Smooth muscle cell (in vitro differentiated cells): ENCODE measurements around the gene RUNDC1. TPM values are rescaled to one million over a fixed set of nuclear protein-coding genes. Genes with fewer than 3 reads are reported as not detected.

Experiments used
- DNase-seq: peaks from one replicate; lab custom pipeline; 2025; ENCODE audit not compliant: unreplicated experiment; lab: John Stamatoyannopoulos, UW
- H2AFZ ChIP-seq: fragments of 200-600 bp; sonication (generic); 2 replicates; pipeline ENCODE4 v1.6.0; 2016; ENCODE audit warnings: antibody characterized with exemption, low read depth, mild to moderate bottlenecking
- H3F3A ChIP-seq: fragments of 200-600 bp; sonication (generic); 2 replicates; pipeline ENCODE4 v1.6.0; 2017; ENCODE audit warnings: antibody characterized with exemption, low read depth
- H3K27ac ChIP-seq: fragments of 200-600 bp; sonication (generic); 2 replicates; pipeline ENCODE4 v1.5.1; 2016; ENCODE audit warnings: low read depth, mild to moderate bottlenecking
- H3K27me3 ChIP-seq: fragments of 200-600 bp; sonication (generic); 2 replicates; pipeline ENCODE4 v1.6.1; 2016; ENCODE audit warnings: low read depth, mild to moderate bottlenecking
- H3K36me3 ChIP-seq: fragments of 200-600 bp; sonication (generic); 2 replicates; pipeline ENCODE4 v1.5.1; 2016; ENCODE audit warnings: low read depth
- H3K4me1 ChIP-seq: fragments of 200-600 bp; sonication (generic); 2 replicates; pipeline ENCODE4 v1.5.1; 2016; ENCODE audit warnings: low read depth
- H3K4me2 ChIP-seq: fragments of 200-600 bp; sonication (generic); 2 replicates; pipeline ENCODE4 v1.6.0; 2016; ENCODE audit warnings: mild to moderate bottlenecking
- H3K4me3 ChIP-seq: fragments of 200-600 bp; sonication (generic); 2 replicates; pipeline ENCODE4 v1.5.1; 2016; ENCODE audit warnings: mild to moderate bottlenecking
- H3K79me2 ChIP-seq: fragments of 200-600 bp; sonication (generic); 2 replicates; pipeline ENCODE4 v1.6.0; 2016; ENCODE audit warnings: low read depth, mild to moderate bottlenecking
- H3K9ac ChIP-seq: fragments of 200-600 bp; sonication (generic); 2 replicates; pipeline ENCODE4 v1.6.0; 2016; ENCODE audit warnings: low read depth
- H3K9me3 ChIP-seq: fragments of 200-600 bp; sonication (generic); replicated peaks from 2 replicates; pipeline ENCODE4 v1.5.1; 2016; ENCODE audit warnings: low read depth
- H4K20me1 ChIP-seq: fragments of 200-600 bp; sonication (generic); 2 replicates; pipeline ENCODE4 v1.6.0; 2016; ENCODE audit warnings: low read depth
- WGBS: methylation state at CpG from one replicate; pipeline ENCODE4 v1.1.7; 2016; ENCODE audit warnings: low lambda C conversion rate; 5-methylcytosine and 5-hydroxymethylcytosine counted together
- polyA plus RNA-seq: library from polyadenylated mRNA; unstranded; fragments of >200 nt; fragmentation: Nextera tagmentation; extraction: Ambion mirVana; gene quantifications from 2 replicates; pipeline ENCODE4 v1.2.1, GENCODE V29; 2016
- total RNA-seq: library from RNA; depleted of rRNA; stranded (reverse); fragments of >200 nt; gene quantifications from 2 replicates; pipeline ENCODE4 v1.2.3, GENCODE V29; 2014
- TF ChIP-seq, protein P1 (sequence below): fragments of 200-600 bp; sonication (generic); IDR thresholded peaks from 2 replicates; pipeline ENCODE4 v1.5.1; 2017; ENCODE audit warnings: borderline replicate concordance, mild to moderate bottlenecking, antibody characterized with exemption; ENCODE audit not compliant: insufficient read depth, poor library complexity, severe bottlenecking

RUNDC1 gene
- total and polyA plus RNA-seq, 2 experiments from 2014 or later = 9.3 to 15.7 TPM

DNA sequence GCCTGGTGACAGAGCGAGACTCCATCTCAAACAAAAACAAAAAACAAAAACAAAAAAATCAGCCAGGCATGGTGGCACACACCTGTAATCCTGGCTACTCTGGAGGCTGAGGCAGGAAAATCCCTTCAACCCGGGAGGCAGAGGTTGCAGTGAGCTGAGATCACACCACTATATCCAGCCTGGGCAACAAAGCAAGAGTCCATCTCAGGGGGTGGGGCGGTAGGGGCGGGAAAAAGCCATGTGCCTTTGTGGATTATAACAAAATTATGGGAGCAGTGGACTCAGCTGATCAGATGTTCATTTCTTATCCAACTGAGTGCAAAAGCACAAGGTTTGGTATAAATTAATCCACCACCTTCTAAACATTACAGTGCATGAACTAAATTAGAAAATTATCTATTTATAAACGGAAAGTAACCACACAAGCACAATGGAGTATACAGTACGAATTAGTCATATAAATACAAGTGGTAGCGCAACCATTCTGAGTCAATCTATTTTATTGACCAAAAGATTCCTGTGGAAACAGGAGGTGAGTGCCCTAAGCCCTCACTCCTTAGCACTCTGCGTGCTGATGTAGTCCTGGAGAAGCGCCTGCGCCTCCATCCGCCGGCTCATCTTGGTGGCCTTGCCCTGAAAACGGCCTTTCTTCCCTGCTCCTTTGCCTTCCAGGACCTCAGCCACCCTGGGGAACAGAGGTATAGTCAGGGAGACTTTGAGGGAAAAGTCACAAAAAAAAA lies 30.2 kb upstream of the RUNDC1 start:
- Histone ChIP-seq H3K27ac (no peak overlapping the region), H3K9ac (no peak overlapping the region), H3K4me2 (no peak overlapping the region), H4K20me1 (no peaks in the 10 kb centered on the region), H3K4me3 (no peak overlapping the region), H3K36me3 (peaks cover 4% of the 10 kb centered on the region), H3K79me2 (no peaks in the 10 kb centered on the region), H3K27me3 (no peaks in the 10 kb centered on the region), H3F3A (no peaks in the 10 kb centered on the region), H3K9me3 (no peaks in the 10 kb centered on the region), H3K4me1 (no peaks in the 10 kb centered on the region), H2AFZ (no peak overlapping the region)
- TF ChIP-seq, protein P1, sequence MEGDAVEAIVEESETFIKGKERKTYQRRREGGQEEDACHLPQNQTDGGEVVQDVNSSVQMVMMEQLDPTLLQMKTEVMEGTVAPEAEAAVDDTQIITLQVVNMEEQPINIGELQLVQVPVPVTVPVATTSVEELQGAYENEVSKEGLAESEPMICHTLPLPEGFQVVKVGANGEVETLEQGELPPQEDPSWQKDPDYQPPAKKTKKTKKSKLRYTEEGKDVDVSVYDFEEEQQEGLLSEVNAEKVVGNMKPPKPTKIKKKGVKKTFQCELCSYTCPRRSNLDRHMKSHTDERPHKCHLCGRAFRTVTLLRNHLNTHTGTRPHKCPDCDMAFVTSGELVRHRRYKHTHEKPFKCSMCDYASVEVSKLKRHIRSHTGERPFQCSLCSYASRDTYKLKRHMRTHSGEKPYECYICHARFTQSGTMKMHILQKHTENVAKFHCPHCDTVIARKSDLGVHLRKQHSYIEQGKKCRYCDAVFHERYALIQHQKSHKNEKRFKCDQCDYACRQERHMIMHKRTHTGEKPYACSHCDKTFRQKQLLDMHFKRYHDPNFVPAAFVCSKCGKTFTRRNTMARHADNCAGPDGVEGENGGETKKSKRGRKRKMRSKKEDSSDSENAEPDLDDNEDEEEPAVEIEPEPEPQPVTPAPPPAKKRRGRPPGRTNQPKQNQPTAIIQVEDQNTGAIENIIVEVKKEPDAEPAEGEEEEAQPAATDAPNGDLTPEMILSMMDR = no peak
- 98% methylated on average over 13 of the region's 13 CpGs for WGBS
- DNase-seq = no peak

DNA sequence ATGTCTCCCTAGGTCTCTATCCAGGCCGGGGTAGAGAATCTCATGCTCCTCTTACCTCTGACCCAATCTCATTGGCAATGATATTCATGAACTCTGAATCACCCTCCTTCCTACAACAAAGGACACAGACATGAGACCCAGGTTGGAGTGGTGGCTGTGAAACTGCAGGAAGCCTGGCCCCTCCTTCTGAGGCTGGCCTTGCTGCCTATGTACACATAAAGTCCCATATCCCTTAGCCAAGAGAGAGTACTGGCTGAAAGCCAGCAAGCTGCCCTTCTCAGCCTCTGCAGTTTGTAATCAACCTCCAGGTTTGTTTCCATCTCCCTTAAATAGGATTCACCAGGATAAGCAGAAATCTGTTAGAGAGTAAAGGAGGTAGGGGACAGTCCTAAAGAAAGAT lies 26.7 kb upstream of the RUNDC1 start:
- no peaks in the 10 kb centered on the region for H3F3A ChIP-seq

DNA sequence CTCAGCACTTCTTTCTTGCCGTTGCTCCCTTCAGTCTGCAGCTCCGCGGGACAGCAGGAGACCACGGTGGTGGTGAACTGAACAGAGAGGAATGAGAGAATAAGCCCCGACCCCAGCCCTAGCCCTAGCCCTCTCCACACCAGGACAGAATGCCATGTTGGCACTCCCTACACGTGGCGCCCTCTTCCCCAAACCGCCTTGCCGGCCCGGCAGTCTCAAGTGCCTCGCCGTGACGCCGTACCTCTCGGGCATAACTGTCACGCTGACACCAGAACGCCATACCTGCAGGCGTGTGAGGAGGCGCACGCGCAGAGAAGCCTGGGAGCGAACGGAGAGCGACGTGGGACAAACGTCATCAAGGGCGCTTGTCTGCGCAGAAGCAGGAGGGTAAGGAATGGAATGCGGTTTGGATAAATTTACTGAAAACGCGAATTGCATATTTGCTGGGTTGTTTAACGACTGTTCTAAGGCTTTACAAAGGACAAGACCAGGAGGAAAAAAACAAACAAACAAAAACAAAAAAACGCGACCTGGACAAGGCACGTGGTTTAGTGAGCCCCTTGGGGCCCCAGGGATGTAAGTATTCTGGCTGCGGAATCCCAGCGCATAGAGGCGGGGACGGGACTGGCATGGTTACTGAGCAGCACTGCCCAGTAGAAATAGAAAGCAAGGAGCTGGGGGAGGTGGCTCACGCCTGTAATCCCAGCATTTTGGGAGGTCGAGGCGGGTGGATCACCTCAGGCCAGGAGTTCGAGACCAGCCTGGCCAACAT lies 16.0 kb upstream of the RUNDC1 start, which contains the start of gene AARSD1:
AARSD1 (minus strand) TSS at position 294 of the 772 bp plus-strand sequence; CDS start at position 280, 14 bp downstream.
- Histone ChIP-seq H4K20me1 (no peaks in the 10 kb centered on the region), H3K9ac (peak within 1 kb of the TSS; percentile 77), H3K9me3 (no peaks in the 10 kb centered on the region), H2AFZ (peak within 1 kb of the TSS; percentile 97), H3F3A (no peaks in the 10 kb centered on the region), H3K4me1 (peaks cover 7% of the 10 kb centered on the region), H3K27ac (peak within 1 kb of the TSS; percentile 85), H3K4me3 (peak within 1 kb of the TSS; percentile 68), H3K36me3 (no peaks in the 10 kb centered on the region), H3K4me2 (peak within 1 kb of the TSS; percentile 97), H3K27me3 (no peaks in the 10 kb centered on the region), H3K79me2 (peaks cover 8% of the 10 kb centered on the region)
- WGBS = 5% methylated on average over 43 of the region's 43 CpGs
- peak; percentile 49 for DNase-seq
- TF ChIP-seq, protein P1 = no peak

More for the DNA sequence above, 26.7 kb upstream of the RUNDC1 start:
- Histone ChIP-seq H3K27ac (no peak overlapping the region), H3K9ac (no peak overlapping the region), H3K36me3 (peaks cover 4% of the 10 kb centered on the region), H3K4me2 (no peak overlapping the region), H2AFZ (no peak overlapping the region), H3K4me1 (no peaks in the 10 kb centered on the region), H3K9me3 (no peaks in the 10 kb centered on the region), H4K20me1 (no peaks in the 10 kb centered on the region), H3K27me3 (no peaks in the 10 kb centered on the region), H3K79me2 (no peaks in the 10 kb centered on the region), H3K4me3 (no peak overlapping the region)
- WGBS = 95% methylated on average over 1 of the region's 1 CpG
- no peak for DNase-seq
- TF ChIP-seq, protein P1 = no peak
